Fibroblast of villous mesenchyme (primary cell): ENCODE measurements around the gene KATNBL1. TPM values are rescaled to one million over a fixed set of nuclear protein-coding genes. Genes with fewer than 3 reads are reported as not detected.

ENCODE experiments used
- DNase-seq: peaks from one replicate; pipeline ENCODE4 v3.0.0-alpha.2; 2010; ENCODE audit warnings: low read depth
- H3K4me3 ChIP-seq: 2 replicates; pipeline ENCODE4 v1.5.1; 2011; ENCODE audit warnings: low read depth, mild to moderate bottlenecking, low read length
- total RNA-seq: library from RNA; depleted of rRNA; stranded (reverse); fragments of >200 nt; gene quantifications from 2 replicates; pipeline ENCODE4 v1.2.3, GENCODE V29; 2012
- TF ChIP-seq, protein P1 (sequence below): IDR thresholded peaks from 2 replicates; pipeline ENCODE4 v1.5.1; 2012; ENCODE audit warnings: low read depth, mild to moderate bottlenecking, low read length; ENCODE audit not compliant: insufficient read depth

Gene KATNBL1
- total RNA-seq, 1 donor, result 70.4 TPM

DNA sequence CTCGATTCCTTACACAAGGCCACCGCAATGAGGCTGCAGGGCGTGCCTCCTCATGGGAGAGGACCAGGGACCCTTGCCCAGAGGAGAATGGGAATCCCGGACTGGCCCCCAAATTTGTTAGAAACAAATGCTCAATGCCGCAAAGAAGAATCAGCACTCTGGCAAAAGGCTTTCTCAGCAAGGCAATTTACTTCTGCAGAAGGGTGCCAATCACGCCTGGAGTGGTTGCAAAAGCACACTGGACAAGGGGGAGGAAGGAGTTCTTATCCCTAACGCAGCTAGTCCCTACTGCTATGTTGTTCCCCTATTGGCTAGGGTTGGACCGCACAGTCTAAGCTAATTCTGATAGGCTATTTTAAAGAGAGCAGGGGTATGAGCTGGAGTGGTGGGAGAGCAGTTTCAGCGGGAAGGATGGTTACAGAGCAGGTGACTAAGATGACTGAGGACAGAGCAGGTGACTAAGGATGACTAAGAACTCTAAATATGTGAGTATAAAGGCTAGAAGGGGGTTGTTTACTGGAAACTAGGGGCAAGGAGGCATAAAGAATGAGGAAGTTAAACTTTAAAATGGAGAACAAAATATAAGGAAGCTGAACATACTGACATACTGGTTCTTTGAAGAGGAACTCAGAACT, 48.5 kb downstream of the KATNBL1 start:
- no peak overlapping the region for H3K4me3 ChIP-seq
- no peak for DNase-seq
- TF ChIP-seq, protein P1, sequence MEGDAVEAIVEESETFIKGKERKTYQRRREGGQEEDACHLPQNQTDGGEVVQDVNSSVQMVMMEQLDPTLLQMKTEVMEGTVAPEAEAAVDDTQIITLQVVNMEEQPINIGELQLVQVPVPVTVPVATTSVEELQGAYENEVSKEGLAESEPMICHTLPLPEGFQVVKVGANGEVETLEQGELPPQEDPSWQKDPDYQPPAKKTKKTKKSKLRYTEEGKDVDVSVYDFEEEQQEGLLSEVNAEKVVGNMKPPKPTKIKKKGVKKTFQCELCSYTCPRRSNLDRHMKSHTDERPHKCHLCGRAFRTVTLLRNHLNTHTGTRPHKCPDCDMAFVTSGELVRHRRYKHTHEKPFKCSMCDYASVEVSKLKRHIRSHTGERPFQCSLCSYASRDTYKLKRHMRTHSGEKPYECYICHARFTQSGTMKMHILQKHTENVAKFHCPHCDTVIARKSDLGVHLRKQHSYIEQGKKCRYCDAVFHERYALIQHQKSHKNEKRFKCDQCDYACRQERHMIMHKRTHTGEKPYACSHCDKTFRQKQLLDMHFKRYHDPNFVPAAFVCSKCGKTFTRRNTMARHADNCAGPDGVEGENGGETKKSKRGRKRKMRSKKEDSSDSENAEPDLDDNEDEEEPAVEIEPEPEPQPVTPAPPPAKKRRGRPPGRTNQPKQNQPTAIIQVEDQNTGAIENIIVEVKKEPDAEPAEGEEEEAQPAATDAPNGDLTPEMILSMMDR, result no peak

DNA sequence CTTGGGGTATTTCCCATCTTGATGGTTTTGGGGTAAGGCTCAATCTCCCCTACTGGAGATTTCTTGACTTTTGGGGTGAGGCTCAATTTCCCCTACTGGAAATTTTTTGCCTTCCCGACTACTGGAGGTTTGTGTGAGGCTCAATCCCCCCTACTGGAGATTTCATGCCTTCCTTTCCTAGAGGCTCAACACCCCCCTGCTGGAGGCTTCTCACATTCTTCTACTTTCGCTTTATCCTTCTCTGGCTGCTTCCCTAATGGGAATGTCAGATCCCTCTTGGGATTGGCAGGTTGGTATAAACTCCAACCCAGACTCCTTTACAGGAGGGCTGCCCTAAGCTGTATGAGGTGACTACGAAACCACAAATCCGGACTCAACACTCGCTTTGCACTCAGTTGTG, 49.2 kb downstream of the KATNBL1 start:
- H3K4me3 ChIP-seq, result no peak overlapping the region
- no peak for DNase-seq

DNA sequence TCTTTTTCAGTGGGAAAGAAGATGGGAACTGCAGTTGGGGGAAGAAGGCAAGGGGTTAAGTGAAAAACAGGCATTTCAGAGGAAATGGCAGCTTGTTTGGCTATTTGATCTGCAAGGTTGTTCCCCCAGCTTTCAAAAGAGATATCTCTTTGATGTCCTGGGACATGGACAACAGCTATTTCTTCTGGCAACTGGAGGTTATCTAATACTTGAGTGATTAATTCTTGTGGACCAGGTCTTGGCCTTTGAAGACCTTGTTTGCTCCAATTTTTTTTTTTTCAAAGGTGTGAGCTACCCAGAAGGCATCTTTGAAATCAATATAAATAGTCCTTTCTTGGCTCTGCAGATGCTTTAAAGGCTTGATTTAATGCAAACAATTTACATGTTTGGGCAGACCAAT, 51.5 kb downstream of the KATNBL1 start:
- TF ChIP-seq, protein P1, result no peak
- DNase-seq, result no peak
- no peak overlapping the region for H3K4me3 ChIP-seq

More for the DNA sequence above, 49.2 kb downstream of the KATNBL1 start:
- TF ChIP-seq, protein P1, result no peak

DNA sequence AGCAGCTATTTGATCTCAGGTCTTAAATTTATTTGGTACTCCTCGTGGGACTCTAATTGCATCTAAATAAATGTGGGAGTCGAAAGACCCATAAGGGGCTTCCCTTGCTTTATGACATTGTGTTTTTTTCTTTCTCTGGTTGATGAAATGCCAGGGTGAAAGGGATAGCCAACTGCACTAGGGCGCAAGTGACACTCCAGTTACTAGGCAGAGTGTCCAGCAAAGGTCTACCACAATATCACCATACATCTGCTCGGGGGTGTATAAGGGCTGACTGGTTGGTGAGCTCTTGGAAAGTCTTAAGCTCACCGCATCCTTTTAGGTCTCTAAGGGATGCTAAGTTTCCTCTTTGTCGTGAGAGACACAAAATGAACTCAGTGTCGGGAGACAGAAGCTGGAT, 54.0 kb downstream of the KATNBL1 start:
- TF ChIP-seq, protein P1, result no peak
- H3K4me3 ChIP-seq, result no peak overlapping the region
- no peak for DNase-seq

DNA sequence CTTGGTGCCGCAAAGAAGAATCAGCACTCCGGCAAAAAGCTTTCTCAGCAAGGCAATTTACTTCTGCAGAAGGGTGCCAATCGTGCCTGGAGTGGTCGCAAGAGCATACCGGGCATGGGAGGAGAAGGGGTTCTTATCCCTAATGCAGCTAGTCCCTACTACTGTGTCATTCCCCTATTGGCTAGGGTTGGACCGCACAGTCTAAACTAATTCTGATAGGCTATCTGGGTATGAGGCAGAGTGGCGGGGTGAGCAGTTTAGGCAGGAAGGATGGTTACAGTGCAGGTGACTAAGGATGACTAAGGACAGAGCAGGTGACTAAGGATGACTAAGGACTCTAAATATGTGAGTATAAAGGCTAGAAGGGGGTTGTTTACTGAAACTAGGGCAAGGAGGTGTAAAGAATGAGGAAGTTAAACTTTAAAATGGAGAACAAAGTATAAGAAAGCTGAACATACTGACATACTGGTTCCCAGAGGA, 55.1 kb downstream of the KATNBL1 start:
- TF ChIP-seq, protein P1, result no peak
- no peak overlapping the region for H3K4me3 ChIP-seq
- DNase-seq, result no peak

DNA sequence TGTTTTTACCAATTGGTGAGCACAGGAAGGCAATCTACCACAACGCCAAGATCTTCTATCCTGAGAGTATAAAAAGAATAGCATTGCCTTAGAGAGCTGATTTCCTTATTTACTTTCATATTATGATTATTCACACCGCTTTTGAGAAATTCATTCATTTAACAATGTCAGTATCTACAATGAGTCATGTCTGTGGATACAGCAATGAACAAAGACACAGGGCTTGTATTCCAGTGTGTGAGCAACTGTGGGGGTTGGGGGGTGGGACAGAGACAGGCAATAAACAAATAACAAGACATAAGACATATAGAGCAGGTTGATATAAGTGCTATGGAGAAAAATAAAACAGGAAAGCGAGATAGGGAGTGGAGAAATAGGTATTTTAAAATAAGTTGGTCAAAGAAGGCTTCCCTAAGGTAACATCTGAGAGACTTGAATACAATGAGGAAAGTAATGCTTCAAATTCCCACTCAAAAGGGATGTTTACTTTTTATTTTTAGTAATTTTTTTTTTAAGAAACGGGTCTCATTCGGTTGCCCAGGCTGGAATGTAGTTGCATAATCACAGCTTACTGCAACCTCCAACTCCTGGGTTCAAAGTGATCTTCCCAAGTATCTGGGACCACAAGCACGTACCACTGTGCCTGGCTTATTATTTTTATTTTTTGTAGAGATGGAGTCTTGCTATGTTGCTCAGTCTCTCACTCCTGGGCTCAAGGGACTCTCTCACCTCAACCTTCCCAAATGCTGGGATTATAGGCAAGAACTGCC, 62.3 kb downstream of the KATNBL1 start:
- peak; percentile 12 for DNase-seq
- H3K4me3 ChIP-seq, result no peak overlapping the region
- TF ChIP-seq, protein P1, result no peak
